ENCODE data around the gene SERPINI2. TPM values are rescaled to one million over a fixed set of nuclear protein-coding genes. Genes with fewer than 3 reads are reported as not detected.
A peak's percentile ranks its signal among the peaks of the same experiment; 100 is the strongest.

Gene SERPINI2
- total RNA-seq, 1 donor from 2014 or later = not detected

- peaks cover 10% of the 10 kb centered on the region for H3K27me3 Mint-ChIP-seq (ENCODE audit: low read depth)
- H3K4me3 Mint-ChIP-seq (ENCODE audit: unreplicated experiment) = no peak overlapping the region
- TF ChIP-seq CTCF (IDR thresholded peaks at IDR 0.05) = no peak
- DNase-seq (ENCODE audit: low spot score) = no peak
- no peak overlapping the region for H3K27ac Mint-ChIP-seq (ENCODE audit: unreplicated experiment)
- no peaks in the 10 kb centered on the region for H3K4me1 Mint-ChIP-seq (ENCODE audit: low read depth)
- H3K36me3 Mint-ChIP-seq (ENCODE audit: low read depth) = no peaks in the 10 kb centered on the region
- H3K9me3 Mint-ChIP-seq (ENCODE audit: low read depth) = no peaks in the 10 kb centered on the region
Observed at GRCh38 chr3:167396075-167396474, 77.8 kb downstream of the SERPINI2 start.

DNA sequence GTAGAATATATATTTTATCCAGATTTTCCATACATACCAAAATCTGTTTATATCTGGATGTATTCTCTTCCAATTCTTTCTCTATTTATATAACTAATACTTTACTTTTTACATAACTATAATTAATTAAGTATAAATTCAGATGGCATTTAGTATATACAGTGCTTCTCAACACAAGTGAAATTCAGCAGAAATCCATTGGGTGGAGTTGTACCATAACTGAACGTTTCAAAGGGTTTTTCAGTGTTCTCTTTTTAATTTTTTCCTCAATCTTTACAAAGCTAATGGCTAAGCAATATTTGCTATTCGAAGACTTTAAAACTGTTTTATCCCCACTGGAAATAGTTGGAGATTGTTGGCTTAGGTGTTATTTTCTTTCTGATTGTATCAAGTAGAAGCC, 79.8 kb downstream of the SERPINI2 start:
- no peaks in the 10 kb centered on the region for H3K4me1 Mint-ChIP-seq (ENCODE audit: low read depth)
- H3K4me3 Mint-ChIP-seq (ENCODE audit: unreplicated experiment) = no peak overlapping the region
- no peak overlapping the region for H3K27ac Mint-ChIP-seq (ENCODE audit: unreplicated experiment)
- H3K36me3 Mint-ChIP-seq (ENCODE audit: low read depth) = no peaks in the 10 kb centered on the region
- H3K27me3 Mint-ChIP-seq (ENCODE audit: low read depth) = peaks cover 8% of the 10 kb centered on the region
- no peak for DNase-seq (ENCODE audit: low spot score)
- no peaks in the 10 kb centered on the region for H3K9me3 Mint-ChIP-seq (ENCODE audit: low read depth)
- peak; percentile 45 for TF ChIP-seq CTCF (IDR thresholded peaks at IDR 0.05)

Other genes with a start within 250 kb of the SERPINI2 start
- not detected in 3 replicates for gene ZBBX, start 93.7 kb downstream of the SERPINI2 start, total RNA-seq
- gene WDR49, start 179.9 kb upstream of the SERPINI2 start, total RNA-seq = not detected in 3 replicates